Duodenal mucosa (tissue), 2 donors: ENCODE measurements around the gene TTC1.
A peak's percentile ranks its signal among the peaks of the same experiment; 100 is the strongest.
"Not testable (repeated sequence)": the region's sequence is repeated elsewhere in the genome, so short reads cannot be mapped to it uniquely, and the experiment has no call there.

Experiments used
- H3K27ac ChIP-seq: one replicate; pipeline ENCODE4 v1.7.0; 2013; ENCODE audit warnings: low read depth, low read length
- H3K27me3 ChIP-seq, 2 donors: one replicate each; pipeline ENCODE4 v1.7.0; 2013; ENCODE audit warnings: low read length in 2 of 2, control low read depth in 1 of 2; ENCODE audit not compliant: insufficient read depth in 2 of 2, control insufficient read depth in 1 of 2
- H3K36me3 ChIP-seq, 2 donors: one replicate each; pipeline ENCODE4 v1.7.0; 2013; ENCODE audit warnings: low read length in 2 of 2, control low read depth in 1 of 2; ENCODE audit not compliant: insufficient read depth in 2 of 2, control insufficient read depth in 1 of 2
- H3K4me1 ChIP-seq, 2 donors: one replicate each; pipeline ENCODE4 v1.7.0; 2013; ENCODE audit warnings: low read length in 2 of 2, control low read depth in 1 of 2; ENCODE audit not compliant: insufficient read depth in 2 of 2, control insufficient read depth in 1 of 2
- H3K4me3 ChIP-seq, 2 donors: one replicate each; pipeline ENCODE4 v1.7.0; 2013; ENCODE audit warnings: low read length in 2 of 2, low read depth in 1 of 2
- H3K9ac ChIP-seq, 2 donors: one replicate each; pipeline ENCODE4 v1.7.0; 2013; ENCODE audit warnings: low read length in 2 of 2, low read depth in 1 of 2
- H3K9me3 ChIP-seq, 2 donors: one replicate each; pipeline ENCODE4 v1.7.0; 2013; ENCODE audit warnings: low read length in 2 of 2, control low read depth in 1 of 2; ENCODE audit not compliant: control insufficient read depth in 1 of 2

Gene TTC1, protein sequence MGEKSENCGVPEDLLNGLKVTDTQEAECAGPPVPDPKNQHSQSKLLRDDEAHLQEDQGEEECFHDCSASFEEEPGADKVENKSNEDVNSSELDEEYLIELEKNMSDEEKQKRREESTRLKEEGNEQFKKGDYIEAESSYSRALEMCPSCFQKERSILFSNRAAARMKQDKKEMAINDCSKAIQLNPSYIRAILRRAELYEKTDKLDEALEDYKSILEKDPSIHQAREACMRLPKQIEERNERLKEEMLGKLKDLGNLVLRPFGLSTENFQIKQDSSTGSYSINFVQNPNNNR

DNA sequence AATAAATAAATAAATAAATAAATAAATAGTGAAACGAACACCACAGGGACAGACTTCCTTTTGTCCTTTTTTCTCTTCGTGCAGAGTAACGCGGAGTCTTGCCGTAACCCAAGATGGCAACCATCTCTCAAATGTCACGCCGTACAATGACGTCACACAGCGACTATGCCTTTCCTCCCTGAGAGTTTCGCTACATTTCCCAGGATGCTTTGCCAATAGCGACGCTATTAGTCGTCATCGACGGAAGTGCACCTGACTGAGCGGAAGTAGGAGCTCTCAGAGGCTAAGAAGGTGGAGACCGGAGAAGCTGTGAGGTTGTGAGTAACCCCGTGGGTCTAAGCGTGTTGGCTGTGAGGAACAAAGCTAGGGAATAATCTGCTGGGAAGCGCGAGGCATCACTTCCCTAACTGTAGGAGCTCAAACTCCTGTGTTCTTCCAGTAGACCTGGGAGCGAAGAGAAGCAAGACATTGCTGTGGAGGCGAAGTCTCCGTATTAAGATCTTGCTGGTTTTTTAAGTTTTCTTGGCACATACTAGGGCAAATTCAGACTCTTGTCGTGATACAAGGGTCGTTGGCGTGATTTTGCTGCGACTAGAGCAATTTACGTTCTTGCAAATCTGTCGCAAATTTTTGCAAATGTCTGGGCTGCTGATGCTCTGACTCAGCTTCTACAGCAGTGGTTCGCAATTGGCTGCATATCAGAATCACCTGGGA lies at the start of gene TTC1:
Gene TTC1, plus strand, starts transcription at position 263 of the 714 bp plus-strand sequence. CDS start 1,390 bp downstream, outside the sequence.
- Histone ChIP-seq H3K36me3 (peaks cover 11 to 14% of the 10 kb centered on the region in 2 donors), H3K4me3 (peak within 1 kb of the TSS; percentile 99 to 100), H3K9ac (peak within 1 kb of the TSS; percentile 95 to 99), H3K27me3 (no peaks in the 10 kb centered on the region), H3K9me3 (no peaks in the 10 kb centered on the region), H3K27ac (peak within 1 kb of the TSS; percentile 79), H3K4me1 (peaks cover 18 to 19% of the 10 kb centered on the region in 2 donors)

DNA sequence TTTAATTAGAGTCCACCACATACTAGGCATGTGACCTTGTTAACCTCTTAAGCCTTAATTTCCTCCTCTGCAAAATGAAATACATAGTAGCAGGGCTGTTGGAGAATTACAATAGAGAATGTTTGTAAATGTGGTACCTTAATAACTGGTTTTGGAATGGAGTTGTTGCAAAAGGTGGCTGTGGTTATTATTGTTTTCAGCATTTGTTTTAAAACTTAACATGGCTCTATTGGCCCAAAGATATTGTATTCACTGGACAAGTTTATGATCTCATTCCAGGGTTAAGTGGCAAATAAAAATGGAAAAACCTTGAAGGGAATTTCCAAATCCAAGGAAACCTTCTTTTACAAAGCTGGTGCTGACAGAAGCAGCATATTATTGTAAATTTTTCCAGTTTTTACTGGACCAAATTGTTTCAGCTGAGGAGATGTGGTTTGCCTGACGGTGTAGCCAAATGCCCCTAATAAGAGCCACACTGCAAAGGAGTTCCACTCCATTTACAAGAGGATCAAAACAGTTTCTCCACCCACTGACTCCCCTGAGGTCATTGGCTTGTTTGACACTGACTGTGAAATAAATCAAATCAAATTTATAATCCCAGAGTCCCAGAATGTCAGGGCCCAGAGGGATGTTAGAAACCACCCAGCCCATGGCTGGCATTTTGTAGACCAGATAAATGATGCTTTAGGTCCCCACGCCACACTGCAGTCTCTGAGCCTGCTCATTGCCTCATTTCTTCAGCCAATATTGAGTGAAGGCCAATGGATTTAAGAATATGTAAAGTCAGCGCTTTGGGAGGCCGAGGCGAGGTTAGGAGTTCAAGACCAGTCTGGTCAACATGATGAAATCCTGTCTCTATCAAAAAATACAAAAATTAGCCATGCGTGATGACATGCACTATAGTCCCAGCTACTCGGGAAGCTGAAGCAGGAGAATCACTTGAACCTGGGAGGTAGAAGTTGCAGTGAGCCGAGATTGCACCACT lies 47.5 kb upstream of the TTC1 start:
- H3K4me3 ChIP-seq = no peak overlapping the region
- H3K4me1 ChIP-seq = peaks cover 0 to 5% of the 10 kb centered on the region in 2 donors
- no peaks in the 10 kb centered on the region for H3K27me3 ChIP-seq
- H3K9me3 ChIP-seq = no peaks in the 10 kb centered on the region
- no peak overlapping the region for H3K27ac ChIP-seq
- H3K36me3 ChIP-seq = no peaks in the 10 kb centered on the region
- no peak overlapping the region for H3K9ac ChIP-seq

DNA sequence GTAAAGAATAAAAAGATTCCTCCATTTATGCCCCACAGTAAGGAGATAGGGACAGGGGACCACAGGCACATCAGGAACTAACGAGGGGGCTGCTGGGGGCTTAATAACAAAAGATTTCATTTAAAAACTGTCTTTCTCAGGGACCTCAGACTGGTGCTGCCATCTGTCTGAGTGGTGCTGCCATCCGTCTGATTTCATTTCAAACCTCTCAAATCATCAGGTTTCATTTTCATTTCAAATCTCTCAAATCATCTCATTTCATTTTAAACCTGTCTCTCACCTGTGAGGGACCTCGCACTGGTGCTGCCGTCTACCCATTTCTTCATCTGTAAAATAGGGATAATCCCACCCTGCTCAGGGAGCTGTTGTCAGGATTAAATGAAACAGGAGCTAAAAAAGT lies 46.7 kb upstream of the TTC1 start:
- no peak overlapping the region for H3K4me3 ChIP-seq

DNA sequence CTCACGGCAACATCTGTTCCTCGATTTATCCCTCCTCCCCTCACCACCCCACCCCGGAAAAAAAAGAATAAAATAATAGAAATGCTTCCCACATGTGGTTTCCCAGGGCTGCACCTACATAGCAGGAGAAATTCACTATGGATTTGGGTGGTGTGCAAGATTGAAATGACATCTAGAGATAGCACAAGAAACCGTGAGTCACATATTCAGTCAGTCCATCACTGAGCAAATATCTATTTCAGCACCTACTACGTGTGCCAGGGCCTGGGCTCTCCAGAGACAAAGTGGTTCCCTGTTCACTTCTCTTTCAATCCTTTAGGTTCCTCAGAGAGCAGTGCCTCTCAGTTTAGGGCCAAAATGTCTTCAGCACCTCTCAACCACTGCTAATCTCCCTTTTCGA lies 45.0 kb upstream of the TTC1 start:
- peaks cover 0 to 10% of the 10 kb centered on the region in 2 donors for H3K27me3 ChIP-seq
- no peak overlapping the region for H3K9ac ChIP-seq
- no peaks in the 10 kb centered on the region for H3K36me3 ChIP-seq
- H3K4me1 ChIP-seq = peaks cover 0 to 4% of the 10 kb centered on the region in 2 donors
- H3K9me3 ChIP-seq = no peaks in the 10 kb centered on the region
- no peak overlapping the region for H3K27ac ChIP-seq
- no peak overlapping the region for H3K4me3 ChIP-seq

More for the DNA sequence above, 46.7 kb upstream of the TTC1 start:
- H3K27me3 ChIP-seq = peaks cover 0 to 2% of the 10 kb centered on the region in 2 donors
- no peaks in the 10 kb centered on the region for H3K9me3 ChIP-seq
- H3K36me3 ChIP-seq = no peaks in the 10 kb centered on the region
- no peak overlapping the region for H3K27ac ChIP-seq
- peaks cover 0 to 5% of the 10 kb centered on the region in 2 donors for H3K4me1 ChIP-seq
- no peak overlapping the region for H3K9ac ChIP-seq

DNA sequence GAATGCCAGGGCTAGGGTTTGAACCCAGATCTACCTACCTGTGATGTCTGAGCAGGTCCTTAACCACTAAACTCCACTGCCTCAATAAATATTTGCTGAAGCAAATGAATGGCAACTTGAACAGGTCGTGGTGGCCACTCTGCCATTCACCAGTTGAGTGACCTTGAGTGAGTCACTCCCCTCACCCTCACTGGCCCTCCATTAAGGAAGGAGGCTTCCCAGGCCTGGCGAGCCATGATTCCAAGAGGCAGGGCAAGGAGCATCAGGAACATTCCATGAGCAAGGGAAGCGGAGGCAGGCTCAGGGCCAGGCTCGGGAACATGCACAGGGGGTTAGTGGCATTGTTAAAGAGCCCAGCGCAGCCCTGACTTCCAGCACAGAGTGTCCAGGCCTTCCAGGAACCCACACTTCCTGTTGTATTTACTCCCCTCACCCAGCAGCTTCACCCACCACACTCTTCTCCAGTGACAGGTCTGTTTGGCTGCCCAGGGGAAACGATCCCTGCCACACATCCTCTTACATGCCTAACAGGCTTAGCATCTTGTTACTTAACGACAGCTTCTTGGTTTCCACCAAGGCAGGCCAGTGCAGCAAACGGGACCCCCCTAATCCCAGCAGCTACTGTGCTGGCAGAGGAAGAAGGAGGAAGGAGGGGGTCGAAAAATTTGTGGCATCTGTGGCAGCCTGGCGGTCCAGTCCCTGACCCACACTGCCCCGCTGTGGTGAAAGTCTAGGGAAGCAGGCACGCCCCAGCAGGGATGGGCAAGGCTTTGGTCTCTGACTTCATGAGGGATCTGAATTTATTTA lies 43.7 kb upstream of the TTC1 start:
- H3K27ac ChIP-seq = no peak overlapping the region
- no peaks in the 10 kb centered on the region for H3K4me1 ChIP-seq
- no peaks in the 10 kb centered on the region for H3K36me3 ChIP-seq
- H3K4me3 ChIP-seq = no peak overlapping the region
- H3K9ac ChIP-seq = no peak overlapping the region
- H3K9me3 ChIP-seq = no peaks in the 10 kb centered on the region
- H3K27me3 ChIP-seq = peaks cover 2 to 11% of the 10 kb centered on the region in 2 donors

DNA sequence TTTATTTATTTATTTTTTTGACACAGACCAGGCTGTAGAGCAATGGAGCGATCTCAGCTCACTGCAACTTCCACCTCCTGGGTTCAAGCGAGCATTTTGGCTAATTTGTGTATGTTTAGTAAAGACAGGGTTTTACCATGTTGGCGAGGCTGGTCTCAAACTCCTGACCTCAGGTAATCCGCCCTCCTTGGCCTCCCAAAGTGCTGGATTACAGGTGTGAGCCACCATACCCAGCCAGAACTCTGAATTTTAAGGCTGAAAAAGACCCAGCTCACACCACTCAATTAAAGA lies 43.2 kb upstream of the TTC1 start:
- peaks cover 7 to 17% of the 10 kb centered on the region in 2 donors for H3K27me3 ChIP-seq

DNA sequence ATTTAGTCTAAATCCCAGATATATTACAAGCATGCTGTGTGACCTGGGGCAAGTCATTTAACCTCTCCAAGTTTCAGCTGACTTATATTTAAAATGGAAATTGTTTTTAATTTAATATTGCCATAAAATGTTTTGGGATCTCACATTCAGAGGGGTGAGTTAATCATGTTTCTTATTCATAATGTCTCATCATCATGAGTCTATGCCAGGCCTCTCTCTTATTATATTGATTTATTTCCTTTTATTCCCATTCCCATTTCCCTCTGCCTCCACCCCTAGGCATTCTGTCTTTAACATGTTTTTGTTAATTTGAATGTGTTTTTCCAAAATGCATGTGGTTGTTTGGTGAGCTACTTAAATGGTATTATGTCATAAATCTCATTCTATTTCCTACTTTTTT lies 39.0 kb upstream of the TTC1 start:
- H3K9me3 ChIP-seq = no peaks in the 10 kb centered on the region
- H3K9ac ChIP-seq = no peak overlapping the region
- H3K4me3 ChIP-seq = no peak overlapping the region
- H3K27me3 ChIP-seq = peaks cover 27 to 38% of the 10 kb centered on the region in 2 donors
- no peak overlapping the region for H3K27ac ChIP-seq
- no peaks in the 10 kb centered on the region for H3K36me3 ChIP-seq
- no peaks in the 10 kb centered on the region for H3K4me1 ChIP-seq

More for the DNA sequence above, 43.2 kb upstream of the TTC1 start:
- not testable (repeated sequence) for H3K9ac ChIP-seq, H3K27ac ChIP-seq, H3K4me3 ChIP-seq, H3K9me3 ChIP-seq, H3K4me1 ChIP-seq, H3K36me3 ChIP-seq

DNA sequence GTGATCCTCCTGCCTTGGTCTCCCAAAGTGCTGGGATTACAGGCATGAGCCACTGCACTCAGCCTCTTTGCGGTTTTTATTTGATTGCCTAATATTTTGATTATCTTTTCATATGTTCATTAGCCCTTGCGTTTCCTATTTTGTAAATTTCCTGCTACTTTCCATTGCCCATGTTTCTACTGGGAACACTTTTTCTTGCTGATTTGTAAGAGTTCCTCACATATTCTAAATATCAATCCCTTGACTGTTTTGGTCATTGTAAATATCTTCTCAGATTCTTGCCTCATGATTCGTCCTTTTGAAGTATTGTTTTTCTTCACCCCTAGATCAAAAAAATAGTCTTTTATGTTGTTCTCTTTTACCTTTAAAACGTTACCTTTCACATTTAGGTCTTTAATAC lies 37.9 kb upstream of the TTC1 start:
- H3K4me1 ChIP-seq = no peaks in the 10 kb centered on the region
- no peaks in the 10 kb centered on the region for H3K36me3 ChIP-seq
- H3K9ac ChIP-seq = no peak overlapping the region
- peaks cover 27 to 38% of the 10 kb centered on the region in 2 donors for H3K27me3 ChIP-seq
- H3K9me3 ChIP-seq = no peaks in the 10 kb centered on the region
- H3K4me3 ChIP-seq = no peak overlapping the region
- no peak overlapping the region for H3K27ac ChIP-seq

DNA sequence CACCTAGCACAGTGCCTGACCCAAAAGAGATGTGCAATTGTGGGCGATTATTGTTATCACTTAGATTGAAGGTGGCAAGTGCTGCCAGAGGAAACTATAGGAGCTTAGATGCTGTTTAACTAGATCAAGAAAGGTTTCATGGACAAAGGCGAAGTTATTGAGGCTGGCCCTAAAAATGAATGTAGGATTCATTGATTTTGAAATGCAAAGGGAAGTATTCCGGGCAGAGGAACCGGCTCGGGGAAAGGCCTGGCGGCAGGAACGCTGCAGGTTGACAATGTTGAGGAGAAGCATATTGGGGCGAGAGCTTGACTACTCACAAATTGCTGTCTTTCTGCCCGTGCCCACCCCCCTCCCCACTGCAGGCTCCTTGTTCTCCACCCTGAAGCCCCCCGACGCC lies 37.4 kb upstream of the TTC1 start:
- Histone ChIP-seq H3K27ac (no peak overlapping the region), H3K4me1 (no peaks in the 10 kb centered on the region), H3K4me3 (no peak overlapping the region), H3K9me3 (no peaks in the 10 kb centered on the region), H3K36me3 (no peaks in the 10 kb centered on the region), H3K27me3 (peaks cover 27 to 38% of the 10 kb centered on the region in 2 donors), H3K9ac (no peak overlapping the region)
